AG08396 (cell line): Measurements from ENCODE around the gene NPIPA5.
"Not testable (repeated sequence)": the region's sequence is repeated elsewhere in the genome, so short reads cannot be mapped to it uniquely, and the experiment has no call there.

Source experiments
- DNase-seq: peaks from one replicate; pipeline ENCODE4 v3.0.0; 2012; ENCODE audit warnings: low spot score, mixed read lengths

Gene NPIPA5

DNA sequence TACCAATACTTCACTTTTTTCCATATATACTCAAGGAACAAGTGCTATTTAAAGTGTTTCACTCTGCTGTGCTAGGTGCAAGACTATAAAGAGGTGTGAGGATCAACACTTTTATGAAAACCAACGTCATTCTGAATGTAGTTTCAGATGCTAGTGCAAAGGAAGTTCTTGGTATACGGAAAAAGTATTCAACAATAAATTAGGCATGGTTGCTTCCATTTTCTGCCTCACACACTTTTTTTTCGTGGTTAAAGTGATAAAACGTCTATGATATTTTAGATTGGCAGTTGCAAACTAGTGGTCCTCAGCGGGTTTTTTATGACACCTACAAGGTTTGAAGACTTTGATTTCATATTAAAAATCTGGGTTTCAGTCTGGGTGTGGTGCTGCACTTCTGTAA, 11.8 kb upstream of the NPIPA5 start:
- DNase-seq, result not testable (repeated sequence)

DNA sequence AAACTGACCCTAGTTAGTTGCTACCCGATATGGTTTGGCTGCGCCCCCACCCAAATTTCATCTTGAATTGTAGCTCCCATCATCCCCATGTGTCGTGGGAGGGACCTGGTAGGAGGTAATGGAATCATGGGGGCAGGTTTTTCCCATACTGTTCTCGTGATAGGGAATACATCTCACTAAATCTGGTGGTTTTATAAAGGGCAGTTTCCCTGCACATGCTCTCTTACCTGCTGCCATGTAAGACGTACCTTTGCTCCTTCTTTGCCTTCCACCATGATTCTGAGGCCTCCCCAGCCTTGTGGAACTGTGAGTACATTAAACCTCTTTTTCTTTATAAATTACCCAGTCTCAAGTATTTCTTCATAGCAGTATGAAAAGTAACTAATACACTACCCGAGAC, 10.0 kb upstream of the NPIPA5 start:
- not testable (repeated sequence) for DNase-seq

DNA sequence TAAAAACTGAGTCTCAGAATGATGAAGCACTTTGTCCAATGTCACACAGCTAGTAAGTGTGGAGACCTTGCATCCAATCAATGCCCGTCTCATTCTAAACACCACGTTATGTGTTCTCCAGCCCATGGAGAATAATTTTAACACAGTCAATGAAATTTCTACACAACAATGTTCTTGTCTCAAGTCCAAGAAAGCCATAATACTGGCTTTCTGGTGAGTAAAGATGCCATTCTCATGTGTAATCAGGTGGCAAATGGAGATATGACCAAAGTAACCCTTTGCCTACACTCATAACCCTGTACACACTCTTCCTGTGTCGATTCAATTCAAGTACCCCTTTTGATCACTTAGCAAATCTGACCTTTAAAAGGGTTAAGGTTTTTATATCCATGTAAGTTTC, 4.7 kb upstream of the NPIPA5 start:
- DNase-seq, result not testable (repeated sequence)

DNA sequence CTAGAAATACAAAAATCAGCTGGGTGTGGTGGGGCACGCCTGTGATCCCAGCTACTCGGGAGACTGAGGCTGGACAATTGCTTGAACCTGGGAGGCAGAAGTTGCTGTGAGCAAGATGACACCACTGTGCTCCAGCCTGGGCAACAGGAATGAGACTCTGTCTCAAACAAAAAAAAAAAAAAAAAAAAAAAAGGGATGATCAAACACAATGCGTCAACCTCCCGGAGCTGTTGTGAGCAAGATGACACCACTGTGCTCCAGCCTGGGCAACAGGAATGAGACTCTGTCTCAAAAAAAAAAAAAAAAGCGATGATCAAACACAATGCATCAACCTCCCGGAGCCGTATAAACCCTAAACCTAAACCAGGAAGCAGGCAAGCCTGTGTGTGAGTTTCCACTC, 20.6 kb downstream of the NPIPA5 start:
- not testable (repeated sequence) for DNase-seq

DNA sequence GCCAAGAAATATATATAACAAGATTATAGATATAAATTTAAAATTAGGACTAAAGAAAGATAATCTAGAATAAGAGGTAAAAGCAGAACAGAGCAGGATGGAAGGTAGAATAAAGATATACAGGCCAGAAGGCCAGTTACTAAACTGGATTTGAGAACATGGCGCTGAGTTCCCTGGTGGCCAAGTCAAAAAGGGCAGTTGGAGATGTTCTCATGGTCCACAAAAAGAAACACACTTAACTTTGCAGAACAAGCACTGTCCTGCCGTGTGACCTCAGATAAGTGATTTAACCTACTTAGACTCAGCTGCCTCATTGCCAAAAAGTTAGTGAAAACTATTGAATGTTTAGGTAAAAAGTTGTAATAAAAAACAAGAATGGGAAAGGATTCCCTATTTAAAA, 23.2 kb downstream of the NPIPA5 start:
- not testable (repeated sequence) for DNase-seq

DNA sequence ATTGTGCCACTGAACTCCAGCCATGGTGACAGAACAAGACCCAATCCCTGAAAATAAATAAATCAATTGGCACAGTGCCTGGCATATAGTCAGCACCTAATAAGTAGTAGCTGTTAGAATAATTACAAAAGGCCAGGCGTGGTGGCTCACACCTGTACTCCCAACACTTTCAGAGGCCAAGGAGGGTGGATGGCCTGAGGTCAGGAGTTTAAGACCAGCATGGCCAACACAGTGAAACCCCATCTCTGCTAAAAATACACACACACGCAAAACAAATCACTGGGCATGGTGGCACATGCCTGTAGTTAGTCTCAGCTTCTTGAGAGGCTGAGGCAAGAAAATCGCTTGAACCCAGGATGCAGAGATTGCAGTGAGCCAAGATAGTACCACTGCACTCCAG, 25.2 kb downstream of the NPIPA5 start:
- DNase-seq, result not testable (repeated sequence)

DNA sequence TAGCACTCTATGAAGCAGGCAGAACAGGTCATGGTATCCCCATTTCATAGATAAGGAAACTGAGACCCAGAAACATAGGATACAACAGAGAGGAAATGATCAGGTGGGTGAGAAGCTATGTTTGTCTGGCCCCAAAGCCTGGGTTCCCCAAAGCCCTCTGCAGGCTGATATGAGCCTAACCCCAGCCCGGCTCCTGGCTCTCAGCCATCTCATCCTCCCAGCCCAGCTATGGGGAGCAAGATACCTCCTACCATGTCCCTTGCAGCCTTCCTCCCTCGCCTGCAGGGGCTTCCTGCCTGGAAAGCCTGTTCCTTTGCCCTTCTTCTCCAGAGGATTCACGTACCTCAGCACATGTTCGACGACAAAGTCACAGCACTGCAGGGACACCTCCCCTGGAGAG, 26.3 kb downstream of the NPIPA5 start:
- not testable (repeated sequence) for DNase-seq

DNA sequence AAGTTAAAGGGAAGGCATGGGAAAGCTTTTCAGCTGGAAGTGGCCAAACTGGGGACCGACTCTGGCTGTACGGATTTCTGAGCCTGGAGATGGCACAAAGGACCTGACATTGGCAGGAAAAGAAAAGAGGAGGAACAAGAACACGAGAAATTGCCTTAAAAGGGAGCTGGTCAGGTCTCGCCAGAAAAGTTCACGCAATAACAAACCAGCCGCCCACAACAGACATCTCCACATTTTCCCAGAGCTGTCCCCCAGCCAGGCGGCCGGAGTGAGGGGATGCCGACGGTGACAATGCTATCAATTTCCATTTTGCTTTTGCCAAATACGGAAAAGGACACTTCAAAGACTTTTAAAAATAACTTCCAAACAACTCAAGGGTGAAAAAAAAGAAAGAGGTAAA, 26.8 kb downstream of the NPIPA5 start:
- DNase-seq, result not testable (repeated sequence)

DNA sequence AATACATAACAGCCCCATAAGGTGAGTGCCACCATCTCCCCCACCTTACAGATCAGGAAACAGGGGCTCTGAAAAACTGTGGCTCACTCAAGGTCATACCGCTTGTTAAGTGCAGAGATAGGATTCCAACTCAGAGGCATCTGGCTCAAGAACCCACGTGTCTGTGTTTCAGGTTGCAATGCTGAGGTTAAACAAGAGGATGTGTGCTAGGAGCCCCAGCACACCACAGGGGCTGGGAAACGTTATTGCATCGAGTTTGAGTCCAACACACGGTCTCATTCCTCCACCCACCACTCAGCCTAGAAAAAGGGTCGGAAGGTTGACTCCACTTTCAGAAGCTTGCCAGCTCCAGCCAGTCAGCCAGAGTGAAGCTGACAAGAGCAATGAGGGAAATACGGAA, 29.4 kb downstream of the NPIPA5 start:
- not testable (repeated sequence) for DNase-seq

DNA sequence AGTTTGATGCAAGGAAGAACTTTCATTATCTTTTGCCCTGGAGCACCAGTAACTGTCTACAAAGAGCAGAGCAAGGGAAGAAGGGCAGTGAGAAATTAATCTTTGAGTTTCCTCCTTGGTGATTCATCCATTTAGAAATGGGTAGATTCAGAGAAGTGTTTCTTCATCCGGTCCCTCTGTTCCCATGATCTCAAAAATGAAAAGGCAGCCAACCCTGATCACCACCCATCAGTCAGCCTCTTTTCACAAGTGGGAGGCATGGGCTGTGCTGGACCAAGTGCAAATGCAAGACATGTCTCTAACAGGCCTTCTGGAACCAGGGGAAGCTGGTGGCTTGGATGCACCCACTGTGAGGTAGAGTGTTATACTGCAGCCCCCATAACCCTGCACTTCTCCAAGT, 35.8 kb downstream of the NPIPA5 start:
- DNase-seq, result not testable (repeated sequence)

DNA sequence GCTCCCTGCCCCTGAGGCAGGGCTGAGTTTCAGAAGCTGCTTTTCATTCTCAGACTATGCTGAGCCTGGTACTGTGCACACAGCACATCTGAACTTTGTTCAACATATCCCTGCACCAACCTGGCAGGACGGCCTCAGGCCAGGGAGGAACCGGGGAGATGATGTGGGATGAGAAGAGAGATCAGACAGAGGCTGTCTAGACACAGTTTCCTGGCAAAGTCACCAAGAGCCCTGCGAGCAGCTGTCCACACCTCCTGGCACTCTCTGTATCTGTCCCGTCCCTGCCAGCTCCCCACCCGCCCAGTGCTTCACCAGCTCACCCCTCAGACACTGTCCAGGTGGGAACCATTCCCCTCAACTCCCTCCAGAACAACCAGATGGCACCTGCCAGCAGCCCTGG, 39.1 kb downstream of the NPIPA5 start:
- not testable (repeated sequence) for DNase-seq

DNA sequence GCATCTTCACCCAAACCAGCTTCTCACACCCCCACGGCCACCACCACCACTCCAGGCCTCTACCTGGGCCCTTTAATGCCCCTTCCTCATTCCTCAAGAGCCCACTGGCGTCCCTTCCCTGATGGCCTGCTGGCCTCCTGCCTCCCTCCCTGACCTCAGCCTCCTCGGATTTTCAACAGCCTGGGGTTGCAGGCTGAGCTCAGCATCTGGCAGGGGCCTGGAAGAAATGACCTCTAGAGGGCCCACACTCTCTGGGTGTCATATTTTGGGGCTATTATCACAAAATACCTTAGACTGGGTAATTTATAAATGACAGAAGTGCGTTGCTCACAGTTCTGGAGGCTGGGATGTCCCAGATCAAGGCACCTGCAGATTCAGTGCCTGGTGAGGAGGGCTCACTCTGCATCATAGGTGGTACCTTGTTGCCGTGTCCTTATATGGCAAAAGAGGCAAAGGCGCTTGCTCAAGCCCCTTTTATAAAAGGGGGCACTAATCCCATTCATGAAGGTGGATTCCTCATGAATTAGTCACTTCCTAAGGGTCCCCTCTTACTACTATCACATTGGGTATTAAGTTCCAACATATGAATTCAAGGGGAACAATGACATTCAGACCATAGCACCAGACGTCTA, 40.0 kb downstream of the NPIPA5 start:
- not testable (repeated sequence) for DNase-seq

DNA sequence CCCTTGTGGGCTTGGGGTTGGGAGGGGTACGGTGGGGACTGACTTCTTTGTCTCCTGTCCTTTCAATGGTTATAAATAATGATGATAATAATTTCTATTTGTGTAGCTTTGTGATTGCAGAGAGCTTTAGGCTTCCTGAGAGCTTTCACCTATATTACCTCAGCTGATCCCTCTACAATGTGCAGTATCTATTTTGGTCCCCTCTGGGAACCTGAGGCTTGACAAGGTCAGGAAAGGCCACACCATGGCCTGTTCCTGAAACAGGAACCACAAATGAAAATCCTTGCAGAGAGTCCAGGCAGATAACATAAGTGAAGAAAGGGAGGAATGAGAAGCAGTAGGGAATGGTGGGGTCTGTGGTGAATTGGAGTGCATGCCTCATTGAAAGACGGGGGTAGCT, 42.5 kb downstream of the NPIPA5 start:
- DNase-seq, result not testable (repeated sequence)

DNA sequence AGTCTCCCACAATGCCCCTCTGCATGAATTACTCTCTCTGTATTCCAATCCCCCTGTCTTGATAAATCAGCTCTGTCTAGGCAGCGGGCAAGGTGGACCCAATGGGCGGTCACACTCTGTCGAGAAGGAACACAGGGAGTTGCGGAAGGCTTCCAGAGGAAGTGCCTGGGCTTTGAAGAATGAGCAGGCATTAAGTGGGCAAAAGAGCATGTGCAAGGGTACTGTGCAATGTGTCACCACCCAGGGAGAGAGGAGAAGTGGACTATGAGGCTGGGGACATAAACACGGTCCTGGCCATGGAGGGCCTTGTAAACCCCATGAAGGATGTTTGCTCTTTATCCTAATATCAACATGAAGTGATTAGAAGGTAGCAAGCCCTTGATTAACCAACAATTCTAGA, 44.1 kb downstream of the NPIPA5 start:
- DNase-seq, result not testable (repeated sequence)

DNA sequence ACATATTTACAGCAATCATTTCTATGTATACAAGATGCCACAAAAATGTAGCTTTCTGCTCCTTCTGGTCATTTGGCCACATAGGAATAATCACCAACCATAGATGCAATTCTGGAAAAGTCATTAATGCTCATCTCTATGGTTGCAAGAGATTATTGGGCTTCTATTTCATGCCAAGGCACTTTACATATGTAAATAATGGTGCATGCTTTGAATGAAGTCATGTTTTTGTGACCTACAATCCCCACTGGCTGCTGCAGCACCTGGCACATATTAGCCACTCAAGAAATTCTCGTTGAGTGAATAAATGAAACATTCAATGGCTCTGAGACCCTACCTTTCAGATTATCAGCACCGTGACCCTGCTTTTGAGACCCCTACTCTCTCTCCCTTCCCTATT, 47.1 kb downstream of the NPIPA5 start:
- DNase-seq, result not testable (repeated sequence)

DNA sequence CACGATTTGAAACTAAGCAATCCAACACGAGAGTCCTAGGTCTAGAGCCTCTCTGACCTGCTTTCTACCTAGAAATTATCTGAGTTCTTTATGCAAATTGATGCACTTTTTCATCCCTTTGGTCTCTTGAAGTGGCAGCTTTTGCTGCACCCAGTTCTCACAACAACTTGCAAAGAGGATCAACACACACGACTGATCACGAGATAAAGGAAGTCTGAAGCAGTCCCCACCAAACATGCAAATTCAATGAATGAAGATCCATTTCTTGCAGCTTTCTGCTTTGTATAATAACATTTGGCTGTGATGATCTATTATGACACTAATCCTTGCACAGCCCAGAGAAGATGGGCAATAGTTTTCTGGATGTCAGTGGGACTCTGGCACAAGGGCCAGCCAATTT, 53.1 kb downstream of the NPIPA5 start:
- not testable (repeated sequence) for DNase-seq

DNA sequence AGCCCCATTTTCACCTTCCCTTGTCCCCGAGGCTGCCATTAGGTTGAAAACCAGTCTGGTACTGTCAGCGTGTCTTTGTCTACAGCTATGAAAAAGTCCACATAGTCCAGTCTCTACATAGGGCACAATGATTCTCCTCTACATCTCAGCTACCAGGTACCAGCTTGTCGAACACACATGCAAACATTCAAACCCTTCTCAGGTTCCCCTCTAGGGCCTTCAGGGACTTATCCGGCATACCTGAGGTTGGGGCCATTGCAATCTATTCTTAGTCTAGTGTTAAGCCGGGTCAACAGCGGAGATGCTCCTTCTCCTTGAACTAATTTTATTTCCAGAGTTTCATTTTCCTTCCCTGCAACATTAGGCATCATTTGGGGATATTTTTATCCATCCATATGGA, 54.7 kb downstream of the NPIPA5 start:
- DNase-seq, result not testable (repeated sequence)

DNA sequence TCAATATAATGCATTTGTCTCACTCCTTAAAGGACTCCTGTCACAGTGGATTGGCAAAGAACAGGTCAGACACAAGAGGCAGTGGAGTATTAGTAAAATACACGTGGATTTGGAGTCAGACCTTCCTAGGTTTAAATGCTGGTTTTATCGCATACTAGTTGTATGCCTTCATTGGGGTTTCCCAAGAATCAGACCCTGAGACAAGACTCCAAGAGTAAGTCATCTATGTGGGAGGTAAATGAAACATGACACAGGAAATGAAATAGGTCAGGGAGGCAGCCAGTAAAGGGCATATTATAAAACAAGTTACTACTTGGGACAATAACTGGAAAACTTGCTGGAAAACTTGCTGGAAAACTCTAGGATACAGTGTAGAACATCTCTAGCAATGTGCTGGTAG, 56.9 kb downstream of the NPIPA5 start:
- DNase-seq, result not testable (repeated sequence)

DNA sequence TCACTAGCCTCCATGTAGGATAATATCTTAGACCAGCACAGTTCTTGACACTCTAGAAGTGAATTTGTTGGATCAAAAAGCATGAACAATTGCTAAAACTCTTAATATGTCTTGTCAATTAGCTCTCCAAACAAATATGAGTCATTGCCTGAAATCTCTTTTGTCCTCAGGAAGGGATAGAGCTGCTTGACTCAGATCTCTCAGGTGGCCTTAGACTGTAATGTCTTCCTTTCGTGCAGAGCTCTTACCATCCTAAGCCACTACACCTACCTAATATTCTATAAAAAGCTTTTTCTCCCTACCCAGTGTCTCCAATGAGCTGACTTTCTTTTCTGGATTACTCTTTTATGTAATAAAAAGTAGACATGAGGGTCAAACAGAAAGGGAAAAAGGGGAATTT, 63.5 kb downstream of the NPIPA5 start:
- DNase-seq, result not testable (repeated sequence)
